Mammary epithelial cell (primary cell): ENCODE results near the gene AK4.

Source experiments
- CTCF ChIP-seq, 2 donors: IDR thresholded peaks in 1 of 2; conservative IDR thresholded peaks in 1 of 2; 2 replicates each; pipeline ENCODE4 v1.5.1; 2011 to 2012; ENCODE audit warnings: inconsistent platforms in 2 of 2, low read length in 2 of 2, mild to moderate bottlenecking in 2 of 2, control low read depth in 1 of 2, low read depth in 1 of 2; ENCODE audit not compliant: insufficient read depth in 1 of 2; ENCODE audit errors: extremely low read depth in 1 of 2
- EZH2 ChIP-seq: IDR thresholded peaks from 2 replicates; pipeline ENCODE4 v1.6.1; 2012; ENCODE audit warnings: low read length, inconsistent platforms, borderline replicate concordance

GRCh38 chr1:65119951-65120350 is 28.1 kb upstream of the AK4 start:
- TF ChIP-seq EZH2 (no peak), CTCF (conservative IDR thresholded peaks at IDR 0.05 in 1 of 2, IDR thresholded peaks at IDR 0.05 in 1 of 2; ENCODE audit: extremely low read depth in 1 of 2, insufficient read depth in 1 of 2, low read depth in 1 of 2, low read length in 2 of 2) (no peak)
